ENCODE data around the gene PTGES.

Gene PTGES

DNA sequence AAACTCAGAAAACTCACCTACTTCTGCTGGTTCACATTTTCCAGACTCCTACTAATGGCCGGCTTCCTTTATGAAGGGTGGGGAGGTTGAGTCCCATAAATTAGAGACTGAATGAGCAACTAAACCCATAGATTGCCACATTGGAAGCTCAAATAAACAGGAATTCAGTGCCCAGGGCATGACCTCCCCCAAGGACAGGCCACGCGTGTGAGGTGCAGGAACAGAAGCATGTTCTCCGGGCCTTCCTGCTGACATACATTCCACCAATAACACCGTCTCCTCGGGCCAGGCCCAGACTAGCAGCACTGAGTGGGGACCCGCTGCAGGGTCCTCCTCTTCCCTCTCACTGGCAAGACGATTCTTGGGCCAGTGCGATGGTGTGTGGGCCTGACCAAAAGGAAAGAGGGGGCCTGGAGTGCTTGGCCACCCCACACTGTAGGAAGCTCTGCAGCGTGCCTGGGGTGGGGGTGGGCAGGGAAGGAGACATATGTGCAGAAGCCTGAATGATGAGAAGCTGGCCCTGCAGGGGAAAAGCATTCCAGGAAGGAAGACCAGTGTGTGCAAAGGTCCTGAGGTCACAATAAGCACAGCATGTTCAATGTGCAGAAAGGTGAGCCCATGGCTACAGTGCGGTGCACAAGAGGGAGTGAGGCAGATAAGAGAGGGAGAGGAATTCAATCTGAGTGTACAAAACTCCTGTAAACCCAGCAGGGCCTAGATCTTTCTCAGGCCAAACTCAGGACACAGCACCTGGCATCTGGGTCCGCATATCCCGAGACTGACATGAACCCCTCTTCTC, 12.0 kb downstream of the PTGES start:
- DNase-seq (ENCODE audit: low read depth): no peak

GRCh38 chr9:129740174-129740573, 12.7 kb downstream of the PTGES start:
- DNase-seq (ENCODE audit: low read depth): no peak

GRCh38 chr9:129739432-129739831, 13.4 kb downstream of the PTGES start:
- no peak for DNase-seq (ENCODE audit: low read depth)

GRCh38 chr9:129737479-129738274, 15.2 kb downstream of the PTGES start:
- DNase-seq (ENCODE audit: low read depth): peak; percentile 77

DNA sequence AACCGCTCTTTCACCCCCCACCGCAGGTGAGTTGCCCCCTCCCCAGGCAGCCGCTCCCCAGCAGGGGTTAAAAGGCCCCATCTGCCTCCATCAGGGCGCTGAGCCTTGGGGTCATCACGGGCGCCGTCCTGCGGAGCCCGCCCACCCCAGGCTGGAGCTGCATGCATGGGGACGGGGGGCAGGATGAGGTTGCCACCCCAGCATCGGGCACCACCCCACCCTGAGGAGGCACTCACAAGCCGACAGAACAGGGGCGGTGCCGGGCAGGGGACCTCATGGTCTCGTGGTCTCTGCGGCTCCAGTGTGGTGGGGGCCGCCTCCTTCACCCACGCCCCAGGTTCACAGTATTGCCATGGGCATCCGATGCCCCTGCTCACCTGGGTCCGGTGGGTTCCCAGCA, 16.5 kb downstream of the PTGES start:
- DNase-seq (ENCODE audit: low read depth): no peak

DNA sequence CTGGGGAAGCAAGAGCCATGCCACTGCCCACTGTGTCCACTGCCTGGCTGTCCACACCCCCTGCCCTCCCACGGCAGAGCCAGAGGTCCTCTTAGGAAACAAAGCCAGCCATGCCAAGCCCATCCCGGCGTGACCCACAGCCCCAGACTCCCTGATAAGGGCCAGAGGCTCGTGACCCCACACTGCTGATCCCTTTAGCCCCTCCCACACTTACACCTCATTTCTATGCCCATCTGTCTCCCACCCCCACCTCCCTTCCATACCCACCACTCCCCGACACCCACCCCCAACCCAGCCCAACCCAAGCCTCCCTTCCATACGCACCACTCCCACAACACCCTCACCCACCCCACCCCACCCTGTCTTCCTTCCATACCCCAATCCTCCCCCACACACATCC, 17.3 kb downstream of the PTGES start:
- no peak for DNase-seq (ENCODE audit: low read depth)

GRCh38 chr9:129733632-129733953, 19.2 kb downstream of the PTGES start:
- DNase-seq (ENCODE audit: low read depth): no peak

DNA sequence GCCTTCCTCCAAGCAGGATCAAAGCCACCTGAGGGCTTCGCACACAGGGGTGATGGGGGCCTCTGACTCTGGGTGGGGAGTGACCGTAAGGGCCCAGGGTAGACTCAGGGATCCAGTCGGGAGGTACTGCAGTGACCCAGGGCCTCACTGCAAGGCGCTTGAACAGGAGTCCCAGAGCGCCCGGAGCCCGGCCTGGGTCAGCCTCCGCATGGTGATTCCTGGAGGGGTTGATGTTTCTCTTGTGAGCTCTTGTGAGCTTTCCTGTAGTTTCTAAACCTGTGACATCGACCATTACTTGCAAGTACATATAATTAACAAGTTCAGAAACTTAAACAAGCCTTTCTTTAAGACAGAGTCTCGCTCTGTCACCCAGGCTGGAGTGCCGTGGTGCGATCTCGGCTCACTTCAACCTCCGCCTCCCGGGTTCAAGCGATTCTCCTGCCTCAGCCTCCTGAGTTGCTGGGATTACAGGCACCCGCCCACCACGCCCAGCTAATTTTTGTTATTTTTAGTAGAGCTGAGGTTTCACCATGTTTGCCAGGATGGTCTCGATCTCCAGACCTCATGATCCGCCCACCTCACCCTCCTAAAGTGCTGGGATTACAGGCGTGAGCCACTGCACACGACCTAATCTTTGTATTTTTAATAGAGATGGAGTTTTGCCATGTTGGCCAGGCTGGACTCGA, 19.8 kb downstream of the PTGES start:
- no peak for DNase-seq (ENCODE audit: low read depth)

- DNase-seq (ENCODE audit: low read depth): no peak
These were observed 20.7 kb downstream of the PTGES start for GRCh38 chr9:129732100-129732499.

DNA sequence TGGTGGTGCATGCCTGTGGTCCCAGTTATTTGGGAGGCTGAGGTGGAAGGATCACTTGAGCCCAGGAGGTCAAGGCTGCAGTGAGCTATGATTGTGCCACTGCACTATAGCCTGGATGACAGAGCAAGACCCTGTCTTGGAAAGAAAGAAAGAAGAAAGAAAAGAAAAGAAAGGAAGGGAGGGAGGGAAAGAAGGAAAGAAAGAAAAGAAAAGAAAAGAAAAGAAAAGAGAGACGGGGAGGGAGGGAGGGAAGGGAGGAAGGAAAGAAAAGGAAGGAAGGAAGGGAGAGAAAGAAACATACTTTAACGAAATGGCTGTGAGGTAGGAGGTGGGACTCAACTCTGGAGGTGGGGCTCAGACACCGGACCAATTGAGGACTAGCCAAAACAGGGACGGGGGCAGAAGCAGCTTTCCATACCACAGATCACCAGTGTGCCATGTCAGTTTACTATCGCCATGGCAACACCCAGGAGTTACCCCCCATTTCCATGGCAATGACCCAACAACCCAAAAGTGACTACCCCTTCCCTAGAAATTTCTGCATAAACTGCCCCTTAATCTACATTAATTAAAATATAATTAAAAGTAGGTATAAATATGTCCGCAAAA, 21.3 kb downstream of the PTGES start:
- DNase-seq (ENCODE audit: low read depth): no peak

- DNase-seq (ENCODE audit: low read depth): no peak
These were observed 24.1 kb downstream of the PTGES start for GRCh38 chr9:129728744-129729143.

DNA sequence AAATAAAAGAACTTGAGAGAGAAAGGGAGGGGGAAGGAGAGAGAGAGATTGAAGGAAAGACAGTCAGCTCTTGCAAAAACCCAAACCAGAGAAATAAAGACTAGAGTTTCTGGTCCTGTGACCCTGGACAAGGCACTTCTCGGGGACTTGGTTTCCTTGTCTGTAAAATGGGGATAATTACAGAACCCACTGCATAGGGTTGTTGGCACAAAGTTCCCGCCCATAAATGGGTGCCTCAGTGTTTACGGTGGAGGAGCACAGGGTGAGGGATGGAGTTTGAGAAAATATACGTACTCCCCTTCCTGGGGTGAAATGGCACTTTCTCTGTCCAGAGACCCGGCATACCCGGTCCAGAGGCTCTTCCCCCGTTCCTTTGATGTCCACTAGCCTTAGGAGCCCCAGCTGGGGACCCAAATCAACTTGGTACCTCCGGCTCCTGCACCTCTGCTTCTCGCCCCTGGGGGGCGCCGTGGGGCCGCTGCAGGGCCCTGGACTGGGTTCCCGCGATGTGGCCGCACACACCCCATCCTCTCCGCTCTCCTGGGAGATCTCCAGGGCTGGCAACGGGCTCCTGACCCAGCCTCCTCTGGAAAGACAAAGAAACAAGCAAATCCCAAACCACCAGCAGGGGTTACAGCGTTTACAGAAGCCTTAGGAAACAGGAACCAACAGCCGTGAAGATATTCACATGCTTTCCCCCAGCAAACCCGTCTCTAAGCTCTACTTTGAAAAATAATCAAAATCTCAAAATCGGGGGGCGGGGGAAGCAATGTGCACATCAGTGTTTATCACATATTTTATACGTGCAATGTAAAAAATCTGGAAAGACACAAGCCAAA, 26.3 kb downstream of the PTGES start:
- DNase-seq (ENCODE audit: low read depth): peak; percentile 30

DNA sequence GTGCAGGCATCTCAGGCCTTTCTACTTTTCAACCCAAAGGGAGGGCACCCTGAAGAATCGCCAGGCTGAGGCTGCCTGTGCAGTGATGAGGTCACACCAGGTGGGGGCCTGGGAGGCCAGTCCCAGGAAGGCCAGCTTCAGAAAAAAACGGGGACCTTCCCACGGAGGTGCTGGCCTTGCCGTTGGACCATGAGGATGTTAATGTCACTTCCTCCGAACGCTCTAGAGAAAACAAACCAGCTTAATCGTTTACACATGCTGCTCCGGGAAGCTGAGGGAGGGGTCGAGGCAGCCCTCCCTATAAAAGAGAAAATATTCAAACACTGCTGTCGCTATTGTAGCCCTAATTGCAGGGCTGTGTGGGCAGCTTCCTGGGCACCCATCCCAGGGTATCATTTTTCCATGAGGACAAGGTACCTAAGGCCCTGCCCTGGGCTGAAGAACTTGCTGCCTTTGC, 27.0 kb downstream of the PTGES start:
- DNase-seq (ENCODE audit: low read depth): no peak

DNA sequence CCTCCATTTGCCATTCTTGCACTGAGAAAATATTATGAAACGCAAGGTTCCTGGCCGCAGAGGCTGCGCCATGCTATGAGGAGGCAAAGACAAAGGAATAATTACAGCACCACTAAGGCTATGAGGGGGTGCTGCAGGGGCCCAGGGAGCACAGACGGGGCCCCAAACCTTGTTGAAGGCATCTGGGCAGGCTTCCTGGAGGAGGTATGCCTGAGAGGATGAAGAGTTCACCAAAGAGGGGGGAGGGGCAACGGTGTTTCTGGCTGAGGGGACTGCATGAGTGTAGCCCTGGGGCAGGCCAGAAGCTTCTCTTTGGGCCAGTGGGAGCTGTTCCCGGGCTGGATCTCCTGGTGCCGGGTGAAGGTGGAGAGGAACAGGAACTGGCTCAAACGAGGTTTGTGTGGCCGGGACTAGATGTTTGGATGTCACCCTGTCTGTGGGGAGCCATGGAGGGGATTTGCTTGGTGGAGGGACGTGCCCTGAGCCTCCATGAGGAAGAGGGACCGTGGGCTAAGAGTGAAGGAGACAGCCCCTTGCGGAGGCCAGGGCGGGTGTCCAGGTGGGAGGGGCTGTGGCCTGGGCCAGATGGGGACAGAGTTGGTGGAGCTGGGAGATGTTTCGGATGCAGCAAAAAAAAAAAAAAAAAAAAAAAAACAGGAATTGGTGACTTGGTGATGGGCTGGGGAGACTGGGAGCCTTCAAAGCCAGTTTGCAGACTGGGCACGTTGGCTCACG, 28.2 kb downstream of the PTGES start:
- no peak for DNase-seq (ENCODE audit: low read depth)

DNA sequence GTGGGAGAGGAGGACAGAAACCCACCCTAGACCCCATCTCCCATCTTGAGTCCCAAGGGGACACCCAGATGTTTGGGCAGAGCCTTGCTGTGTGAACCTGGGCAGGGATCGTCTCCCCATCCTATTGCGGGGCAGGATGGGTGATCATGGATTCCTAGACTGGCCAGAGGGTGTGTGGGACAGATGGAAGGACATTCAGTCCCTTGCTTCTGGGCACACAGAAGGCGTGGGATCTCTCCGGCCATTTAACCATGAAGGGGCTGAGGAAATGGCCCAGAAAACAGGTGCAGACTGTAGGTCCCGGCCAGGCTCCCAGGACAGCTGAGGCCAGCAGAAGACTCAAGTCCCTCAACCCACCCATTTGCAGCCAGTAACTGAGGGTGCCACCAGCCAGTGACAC, 29.9 kb downstream of the PTGES start:
- no peak for DNase-seq (ENCODE audit: low read depth)

DNA sequence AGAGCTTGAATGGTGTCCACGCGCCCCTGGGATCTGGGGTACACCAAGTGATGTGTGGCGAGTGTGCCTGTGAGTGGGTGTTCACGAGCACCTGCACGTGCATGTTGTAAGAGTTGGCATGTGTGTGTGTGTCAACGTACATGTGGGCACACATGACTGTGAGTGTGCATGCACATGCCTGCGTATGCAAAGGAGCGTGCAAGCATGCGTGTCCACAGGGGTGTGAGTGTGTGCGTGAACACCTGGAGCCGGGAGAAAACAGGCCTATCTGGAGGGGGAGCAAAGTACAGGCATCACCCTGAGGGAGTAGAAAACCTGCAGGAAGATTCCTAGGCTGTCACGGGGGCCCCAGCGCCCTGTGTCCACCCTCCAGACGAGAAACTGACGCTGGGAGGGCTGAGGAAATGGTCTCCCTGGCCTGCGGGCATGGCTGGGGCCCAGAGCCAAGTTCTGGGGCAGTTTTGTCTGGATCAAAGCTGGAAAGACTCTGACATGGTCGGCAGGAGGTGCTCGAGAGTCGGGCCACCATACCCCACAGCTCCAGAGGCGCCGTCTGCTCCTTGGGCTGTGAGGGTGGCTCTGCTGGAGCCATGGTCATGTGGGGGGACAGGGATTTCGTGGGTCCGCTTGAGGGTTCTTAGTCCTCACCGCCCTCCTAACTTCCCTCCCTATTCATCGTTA, 31.8 kb downstream of the PTGES start:
- DNase-seq (ENCODE audit: low read depth): no peak

- no peak for DNase-seq (ENCODE audit: low read depth)
These were observed 32.5 kb downstream of the PTGES start for GRCh38 chr9:129720181-129720864.

DNA sequence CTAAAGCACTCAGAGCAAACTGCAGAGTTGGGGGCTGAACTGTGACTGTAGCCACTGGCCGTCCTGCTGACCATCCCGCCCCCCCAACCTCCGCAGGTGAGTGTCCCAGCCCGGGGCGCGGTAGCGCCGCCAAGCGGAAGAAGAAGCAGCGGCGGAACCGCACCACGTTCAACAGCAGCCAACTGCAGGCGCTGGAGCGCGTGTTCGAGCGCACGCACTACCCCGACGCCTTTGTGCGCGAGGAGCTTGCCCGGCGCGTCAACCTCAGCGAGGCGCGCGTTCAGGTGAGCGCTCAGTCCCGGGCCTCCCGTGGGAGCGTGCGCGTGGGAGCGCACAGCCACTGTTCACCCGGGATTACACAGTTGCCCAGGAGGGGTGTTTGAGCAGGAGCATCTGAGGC, 33.7 kb downstream of the PTGES start:
- no peak for DNase-seq (ENCODE audit: low read depth)

- no peak for DNase-seq (ENCODE audit: low read depth)
These were observed 34.2 kb downstream of the PTGES start for GRCh38 chr9:129718647-129719046.

- no peak for DNase-seq (ENCODE audit: low read depth)
These were observed 34.9 kb downstream of the PTGES start for GRCh38 chr9:129717991-129718390.
